ENCODE measurements around the gene POU6F2. TPM values are rescaled to one million over a fixed set of nuclear protein-coding genes. Genes with fewer than 3 reads are reported as not detected.
A peak's percentile ranks its signal among the peaks of the same experiment; 100 is the strongest.

POU6F2 gene
- total and polyA plus RNA-seq, 2 experiments from 2014 or later, result not detected

GRCh38 chr7:39434012-39434411 lies 456.3 kb downstream of the POU6F2 start:
- H3K4me1 ChIP-seq (ENCODE audit: insufficient read depth), result no peaks in the 10 kb centered on the region
- H3F3A ChIP-seq (ENCODE audit: insufficient read depth), result no peaks in the 10 kb centered on the region
- H2AFZ ChIP-seq, result no peak overlapping the region
- H3K36me3 ChIP-seq (ENCODE audit: low read depth), result no peaks in the 10 kb centered on the region
- H3K9me2 ChIP-seq (ENCODE audit: insufficient read depth), result no peaks in the 10 kb centered on the region
- in situ Hi-C loops (cut with MboI), result no loop called here
- no peak overlapping the region for H3K27ac ChIP-seq
- WGBS, 2 experiments (ENCODE audit: low coverage in 1 of 2, low lambda C conversion rate in 2 of 2, missing lambda C conversion rate in 2 of 2), result 35 to 44% methylated on average over 3 of the region's 3 CpGs
- H3K4me2 ChIP-seq (ENCODE audit: unreplicated experiment), result no peak overlapping the region
- H3K27me3 ChIP-seq (replicated peaks; ENCODE audit: insufficient read depth), result no peaks in the 10 kb centered on the region
- no peak overlapping the region for H3K9ac ChIP-seq
- no peak overlapping the region for H3K4me3 ChIP-seq
- H4K20me1 ChIP-seq (ENCODE audit: insufficient read depth), result no peaks in the 10 kb centered on the region
- no peaks in the 10 kb centered on the region for H3K9me3 ChIP-seq (ENCODE audit: low read depth)
- DNase-seq, result no peak
- H3K79me2 ChIP-seq (ENCODE audit: insufficient read depth), result no peaks in the 10 kb centered on the region
- TF ChIP-seq EZH2 (IDR thresholded peaks at IDR 0.05; ENCODE audit: insufficient read depth, poor library complexity, severe bottlenecking) (no peak), EZH2phosphoT487 (IDR thresholded peaks at IDR 0.05; ENCODE audit: insufficient read depth, low read depth) (no peak)

- no peak for DNase-seq
- no peaks in the 10 kb centered on the region for H3K4me1 ChIP-seq (ENCODE audit: insufficient read depth)
- no peaks in the 10 kb centered on the region for H3K79me2 ChIP-seq (ENCODE audit: insufficient read depth)
- H3F3A ChIP-seq (ENCODE audit: insufficient read depth), result no peaks in the 10 kb centered on the region
- no peaks in the 10 kb centered on the region for H3K9me3 ChIP-seq (ENCODE audit: low read depth)
- 58 to 59% methylated on average over 3 of the region's 3 CpGs for WGBS, 2 experiments (ENCODE audit: low coverage in 1 of 2, low lambda C conversion rate in 2 of 2, missing lambda C conversion rate in 2 of 2)
- peaks cover 33% of the 10 kb centered on the region for H3K27me3 ChIP-seq (replicated peaks; ENCODE audit: insufficient read depth)
- H3K36me3 ChIP-seq (ENCODE audit: low read depth), result no peaks in the 10 kb centered on the region
- in situ Hi-C loops (cut with MboI), result no loop called here
- H3K4me3 ChIP-seq, result no peak overlapping the region
- TF ChIP-seq EZH2phosphoT487 (IDR thresholded peaks at IDR 0.05; ENCODE audit: insufficient read depth, low read depth) (no peak), EZH2 (IDR thresholded peaks at IDR 0.05; ENCODE audit: insufficient read depth, poor library complexity, severe bottlenecking) (no peak)
- no peak overlapping the region for H3K4me2 ChIP-seq (ENCODE audit: unreplicated experiment)
- H3K27ac ChIP-seq, result no peak overlapping the region
- no peak overlapping the region for H3K9ac ChIP-seq
- no peaks in the 10 kb centered on the region for H4K20me1 ChIP-seq (ENCODE audit: insufficient read depth)
- H3K9me2 ChIP-seq (ENCODE audit: insufficient read depth), result no peaks in the 10 kb centered on the region
- no peak overlapping the region for H2AFZ ChIP-seq
Measured at GRCh38 chr7:39446546-39446945, 468.8 kb downstream of the POU6F2 start.

GRCh38 chr7:39451901-39452300 lies 474.2 kb downstream of the POU6F2 start:
- Histone ChIP-seq H3F3A (ENCODE audit: insufficient read depth) (no peaks in the 10 kb centered on the region), H3K9me3 (ENCODE audit: low read depth) (no peaks in the 10 kb centered on the region), H4K20me1 (ENCODE audit: insufficient read depth) (no peaks in the 10 kb centered on the region), H3K4me2 (ENCODE audit: unreplicated experiment) (no peak overlapping the region), H3K9me2 (ENCODE audit: insufficient read depth) (no peaks in the 10 kb centered on the region), H3K79me2 (ENCODE audit: insufficient read depth) (no peaks in the 10 kb centered on the region), H3K36me3 (ENCODE audit: low read depth) (no peaks in the 10 kb centered on the region), H3K27me3 (replicated peaks; ENCODE audit: insufficient read depth) (peaks cover 25% of the 10 kb centered on the region), H3K27ac (no peak overlapping the region), H3K4me1 (ENCODE audit: insufficient read depth) (no peaks in the 10 kb centered on the region), H3K9ac (no peak overlapping the region), H2AFZ (no peak overlapping the region), H3K4me3 (no peak overlapping the region)
- WGBS, 2 experiments (ENCODE audit: low coverage in 1 of 2, low lambda C conversion rate in 2 of 2, missing lambda C conversion rate in 2 of 2), result 72 to 75% methylated on average over 3 of the region's 3 CpGs
- no peak for TF ChIP-seq EZH2 (IDR thresholded peaks at IDR 0.05; ENCODE audit: insufficient read depth, poor library complexity, severe bottlenecking)
- in situ Hi-C loops (cut with MboI), result loop anchor here (25.0 kb wide), 1 partner anchor 665 kb away; no protein-coding TSS in a partner anchor
- no peak for DNase-seq

GRCh38 chr7:39453743-39454355 lies 476.1 kb downstream of the POU6F2 start:
- peak; percentile 73 for DNase-seq
- H3K4me3 ChIP-seq, result no peak overlapping the region
- H3K9ac ChIP-seq, result no peak overlapping the region
- H2AFZ ChIP-seq, result no peak overlapping the region
- WGBS, 2 experiments (ENCODE audit: low coverage in 1 of 2, low lambda C conversion rate in 2 of 2, missing lambda C conversion rate in 2 of 2), result 17 to 19% methylated on average over 5 of the region's 5 CpGs
- no peak overlapping the region for H3K4me2 ChIP-seq (ENCODE audit: unreplicated experiment)
- no peaks in the 10 kb centered on the region for H4K20me1 ChIP-seq (ENCODE audit: insufficient read depth)
- no peaks in the 10 kb centered on the region for H3K9me3 ChIP-seq (ENCODE audit: low read depth)
- H3K4me1 ChIP-seq (ENCODE audit: insufficient read depth), result no peaks in the 10 kb centered on the region
- no peaks in the 10 kb centered on the region for H3F3A ChIP-seq (ENCODE audit: insufficient read depth)
- no peaks in the 10 kb centered on the region for H3K79me2 ChIP-seq (ENCODE audit: insufficient read depth)
- TF ChIP-seq EZH2phosphoT487 (IDR thresholded peaks at IDR 0.05; ENCODE audit: insufficient read depth, low read depth) (no peak), EZH2 (IDR thresholded peaks at IDR 0.05; ENCODE audit: insufficient read depth, poor library complexity, severe bottlenecking) (no peak)
- peaks cover 13% of the 10 kb centered on the region; the same call in 1 of the 2 replicates for H3K27me3 ChIP-seq (replicated peaks; ENCODE audit: insufficient read depth)
- no peak overlapping the region for H3K27ac ChIP-seq
- H3K36me3 ChIP-seq (ENCODE audit: low read depth), result no peaks in the 10 kb centered on the region
- in situ Hi-C loops (cut with MboI), result loop anchor here (25.0 kb wide), 1 partner anchor 667 kb away; no protein-coding TSS in a partner anchor
- H3K9me2 ChIP-seq (ENCODE audit: insufficient read depth), result no peaks in the 10 kb centered on the region
